ENCODE data around the gene LYSET. TPM values are rescaled to one million over a fixed set of nuclear protein-coding genes. Genes with fewer than 3 reads are reported as not detected.

LYSET gene
- total RNA-seq, 1 donor from 2014 or later: 3.3 TPM

DNA sequence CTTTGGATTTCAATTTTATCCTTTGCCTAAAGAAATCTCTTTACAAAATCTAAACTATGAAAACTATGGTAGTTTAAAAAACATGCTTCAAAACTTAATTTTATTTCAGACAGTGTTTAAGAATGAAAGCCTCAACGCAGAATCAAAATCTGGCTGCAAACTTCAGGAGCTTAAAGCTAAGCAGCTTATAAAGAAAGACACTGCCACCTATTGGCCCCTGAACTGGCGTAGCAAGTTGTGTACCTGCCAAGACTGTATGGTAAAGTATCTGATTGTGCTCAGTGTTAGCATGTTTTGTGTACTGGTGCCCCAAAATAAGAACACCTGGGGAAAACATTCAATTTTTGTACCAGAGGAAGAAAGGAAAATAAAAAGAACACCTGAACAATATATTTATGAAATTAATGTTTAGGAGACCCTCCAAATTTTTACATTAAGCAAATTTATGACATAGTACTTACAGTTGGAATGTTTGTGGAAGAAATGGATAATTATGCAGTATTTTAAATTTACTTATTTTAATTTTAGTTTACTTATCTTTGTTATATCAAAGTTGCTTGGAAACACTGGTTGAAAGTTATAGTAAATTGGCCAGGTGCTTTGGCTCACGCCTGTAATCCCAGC is 34.1 kb downstream of the LYSET start:
- DNase-seq (ENCODE audit: low read depth): peak; percentile 22
- TF ChIP-seq, protein P1, sequence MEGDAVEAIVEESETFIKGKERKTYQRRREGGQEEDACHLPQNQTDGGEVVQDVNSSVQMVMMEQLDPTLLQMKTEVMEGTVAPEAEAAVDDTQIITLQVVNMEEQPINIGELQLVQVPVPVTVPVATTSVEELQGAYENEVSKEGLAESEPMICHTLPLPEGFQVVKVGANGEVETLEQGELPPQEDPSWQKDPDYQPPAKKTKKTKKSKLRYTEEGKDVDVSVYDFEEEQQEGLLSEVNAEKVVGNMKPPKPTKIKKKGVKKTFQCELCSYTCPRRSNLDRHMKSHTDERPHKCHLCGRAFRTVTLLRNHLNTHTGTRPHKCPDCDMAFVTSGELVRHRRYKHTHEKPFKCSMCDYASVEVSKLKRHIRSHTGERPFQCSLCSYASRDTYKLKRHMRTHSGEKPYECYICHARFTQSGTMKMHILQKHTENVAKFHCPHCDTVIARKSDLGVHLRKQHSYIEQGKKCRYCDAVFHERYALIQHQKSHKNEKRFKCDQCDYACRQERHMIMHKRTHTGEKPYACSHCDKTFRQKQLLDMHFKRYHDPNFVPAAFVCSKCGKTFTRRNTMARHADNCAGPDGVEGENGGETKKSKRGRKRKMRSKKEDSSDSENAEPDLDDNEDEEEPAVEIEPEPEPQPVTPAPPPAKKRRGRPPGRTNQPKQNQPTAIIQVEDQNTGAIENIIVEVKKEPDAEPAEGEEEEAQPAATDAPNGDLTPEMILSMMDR (conservative IDR thresholded peaks at IDR 0.05; ENCODE audit: low read depth, low read length): peak; percentile 85
- no peak overlapping the region for H3K4me3 ChIP-seq (ENCODE audit: low read depth, low read length)

DNA sequence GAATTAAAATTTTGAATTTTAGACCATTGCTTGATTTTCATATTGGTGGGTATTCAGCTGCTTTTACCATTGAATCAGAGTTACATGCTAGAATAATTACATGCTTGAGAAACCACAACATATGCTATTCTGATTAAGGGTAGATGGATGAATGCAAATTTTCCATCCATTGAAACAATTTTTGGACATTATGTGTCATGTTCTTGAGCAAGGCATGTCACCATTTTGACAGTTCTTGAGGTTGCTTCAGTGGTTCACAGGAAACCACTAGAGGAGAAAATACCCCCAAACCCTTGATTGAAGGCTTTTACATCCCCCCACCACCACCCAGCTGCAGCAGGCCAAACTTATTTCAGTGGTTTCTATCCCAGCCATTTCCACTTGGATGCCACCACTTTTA is 35.4 kb downstream of the LYSET start:
- DNase-seq (ENCODE audit: low read depth): no peak
- H3K4me3 ChIP-seq (ENCODE audit: low read depth, low read length): no peak overlapping the region
- TF ChIP-seq, protein P1 (conservative IDR thresholded peaks at IDR 0.05; ENCODE audit: low read depth, low read length): no peak

DNA sequence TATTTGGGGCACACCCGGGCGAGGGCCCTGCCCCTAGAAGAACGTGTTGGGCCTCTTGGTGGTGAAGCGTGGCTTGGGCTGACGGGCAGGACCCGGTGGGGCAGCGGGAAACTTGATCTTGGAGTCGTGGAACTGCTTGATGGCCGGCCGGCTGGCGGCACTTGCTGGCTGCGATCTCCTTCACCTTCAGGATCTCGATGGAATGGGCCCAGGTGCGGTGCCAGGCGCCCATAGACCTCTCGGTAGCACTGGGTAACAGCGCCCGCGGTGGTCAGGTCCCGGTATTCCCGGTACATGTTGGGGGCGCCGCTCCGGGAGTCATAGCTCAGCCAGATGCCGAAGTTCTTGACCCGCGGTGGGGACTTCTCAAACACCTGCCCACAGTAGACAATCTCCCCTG is 38.4 kb downstream of the LYSET start:
- H3K4me3 ChIP-seq (ENCODE audit: low read depth, low read length): no peak overlapping the region
- TF ChIP-seq, protein P1 (conservative IDR thresholded peaks at IDR 0.05; ENCODE audit: low read depth, low read length): no peak
- no peak for DNase-seq (ENCODE audit: low read depth)

DNA sequence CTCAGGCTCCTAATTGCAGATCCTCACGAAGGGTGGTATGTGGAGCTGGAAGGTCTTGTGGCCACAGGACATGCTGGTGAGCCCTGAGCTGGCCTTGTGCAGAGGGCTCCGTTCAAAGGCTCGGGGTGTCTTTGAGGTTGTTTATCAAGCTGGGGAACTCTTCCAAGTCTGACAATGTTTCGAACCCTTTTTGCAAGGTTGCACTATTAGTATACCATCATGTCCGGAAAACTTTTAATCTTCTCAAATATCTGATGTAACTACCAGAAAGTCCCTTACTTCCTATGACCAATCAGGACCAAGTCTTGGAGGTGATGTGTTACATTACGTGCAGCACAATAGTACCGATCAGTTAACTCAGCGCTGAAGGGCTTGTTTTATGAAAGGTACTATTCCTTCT is 43.4 kb downstream of the LYSET start:
- H3K4me3 ChIP-seq (ENCODE audit: low read depth, low read length): no peak overlapping the region
- TF ChIP-seq, protein P1 (conservative IDR thresholded peaks at IDR 0.05; ENCODE audit: low read depth, low read length): no peak
- DNase-seq (ENCODE audit: low read depth): no peak

DNA sequence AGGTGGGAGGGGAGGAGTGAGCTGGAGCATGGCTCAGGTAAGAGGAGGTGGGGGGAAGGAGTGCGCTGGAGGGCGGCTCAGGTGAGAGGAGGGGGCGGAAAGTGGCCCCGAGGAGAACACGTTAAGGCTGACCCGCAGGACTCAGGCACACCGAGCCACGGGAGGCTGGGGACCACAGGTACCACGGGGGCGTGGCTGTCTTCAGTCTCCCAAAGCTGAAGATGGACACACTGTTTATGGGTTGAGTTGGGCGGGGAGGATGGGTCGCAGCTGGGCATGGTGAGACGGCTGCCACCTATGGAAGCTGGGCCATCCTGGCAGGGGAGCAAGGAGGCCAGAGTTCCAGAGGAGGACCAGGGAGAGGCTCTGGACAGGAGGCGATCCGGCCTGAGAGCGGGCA is 45.4 kb downstream of the LYSET start:
- no peak overlapping the region for H3K4me3 ChIP-seq (ENCODE audit: low read depth, low read length)

DNA sequence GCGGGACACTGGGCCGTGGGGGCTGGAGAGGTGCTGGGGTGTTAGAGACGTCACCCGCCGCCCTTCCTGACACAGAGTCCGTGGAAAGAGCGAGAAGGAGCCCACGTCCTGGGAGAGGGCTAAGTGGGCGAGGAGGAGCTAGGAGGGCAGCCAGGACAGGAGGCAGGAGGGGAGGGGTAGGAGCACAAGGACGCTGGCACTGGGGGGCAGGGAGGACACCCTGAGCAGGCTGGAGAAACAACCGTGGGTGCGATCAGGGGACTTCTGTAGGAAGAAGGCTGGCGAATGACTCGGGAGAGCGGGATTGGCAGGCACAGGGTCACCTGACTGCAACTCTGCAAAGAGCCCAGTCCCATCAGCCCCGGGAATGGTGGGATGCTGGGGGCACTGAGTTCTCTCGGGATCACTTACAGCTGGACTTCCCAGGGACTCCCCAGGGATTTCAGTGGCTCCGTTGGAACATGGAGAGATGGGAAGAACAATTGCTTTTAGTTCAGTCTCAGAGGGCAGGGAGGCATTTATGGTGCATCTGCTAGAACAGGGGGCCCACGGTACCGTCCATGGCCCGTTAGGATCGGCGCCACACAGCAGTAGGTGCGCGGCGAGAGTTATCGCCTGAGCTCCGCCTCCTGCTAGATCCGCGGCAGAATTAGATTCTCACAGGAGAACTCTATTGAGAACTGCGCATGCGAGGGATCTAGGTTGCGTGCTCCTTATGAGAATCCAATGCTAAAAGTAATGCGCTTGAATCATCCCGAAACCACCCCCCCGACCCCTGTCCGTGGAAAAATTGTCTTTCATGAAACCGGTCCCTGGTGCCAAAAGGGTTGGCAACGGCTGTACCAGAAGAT is 46.2 kb downstream of the LYSET start:
- no peak for DNase-seq (ENCODE audit: low read depth)
- peak overlapping the region; percentile 61 for H3K4me3 ChIP-seq (ENCODE audit: low read depth, low read length)
- TF ChIP-seq, protein P1 (conservative IDR thresholded peaks at IDR 0.05; ENCODE audit: low read depth, low read length): no peak

More for the DNA sequence above, 45.4 kb downstream of the LYSET start:
- no peak for DNase-seq (ENCODE audit: low read depth)
- TF ChIP-seq, protein P1 (conservative IDR thresholded peaks at IDR 0.05; ENCODE audit: low read depth, low read length): no peak

Data from epithelial cell of proximal tubule (primary cell).